Upper lobe of left lung (tissue), 6 donors: Measurements from ENCODE around the gene CBR4. TPM values are rescaled to one million over a fixed set of nuclear protein-coding genes. Genes with fewer than 3 reads are reported as not detected.
A peak's percentile ranks its signal among the peaks of the same experiment; 100 is the strongest.

ENCODE experiments used
- ATAC-seq, 2 donors: fragments of 200-7000 bp; cut with Tn5 transposase; one replicate each; pipeline ENCODE4 v1.9.1; 2022; ENCODE audit warnings: mild to moderate bottlenecking in 2 of 2, moderate library complexity in 2 of 2; ENCODE audit not compliant: low FRiP score in 2 of 2
- DNase-seq, 2 donors: peaks; one replicate each; pipeline ENCODE4 v3.0.0-alpha.2; 2019 to 2020
- H3K27ac ChIP-seq, 4 donors: fragments of 200-600 bp; sonication (generic); one replicate each; pipeline ENCODE4 v1.5.1; 2016 to 2019
- H3K27me3 ChIP-seq, 4 donors: fragments of 200-600 bp; sonication (generic); one replicate each; pipeline ENCODE4 v1.5.1; 2017 to 2019
- H3K36me3 ChIP-seq, 4 donors: fragments of 200-600 bp; sonication (generic); one replicate each; pipeline ENCODE4 v1.5.1; 2016 to 2019
- H3K4me1 ChIP-seq, 4 donors: fragments of 200-600 bp; sonication (generic); one replicate each; pipeline ENCODE4 v1.5.1; 2018 to 2019
- H3K4me3 ChIP-seq, 4 donors: fragments of 200-600 bp; sonication (generic); one replicate each; pipeline ENCODE4 v1.5.1; 2017 to 2019; ENCODE audit warnings: mild to moderate bottlenecking in 2 of 4, moderate library complexity in 1 of 4
- H3K9me3 ChIP-seq, 4 donors: fragments of 200-600 bp; sonication (generic); one replicate each; pipeline ENCODE4 v1.5.1; 2018 to 2019
- CTCF ChIP-seq, 6 experiments: fragments of 450-650 bp in 4 of 6; fragments of 200-600 bp in 2 of 6; sonication (generic) in 2 of 6; IDR thresholded peaks; one replicate each; pipeline ENCODE4 v1.5.1; 2016 to 2019; ENCODE audit warnings: antibody characterized with exemption in 6 of 6
- EP300 ChIP-seq, 4 donors: sonication (generic); formaldehyde crosslinking; IDR thresholded peaks; one replicate each; pipeline ENCODE4 v1.5.1; 2017; ENCODE audit warnings: antibody characterized with exemption in 4 of 4, control low read depth in 2 of 4
- POLR2A ChIP-seq, 4 donors: fragments of 450-650 bp; IDR thresholded peaks; one replicate each; pipeline ENCODE4 v1.5.1; 2016 to 2017; ENCODE audit warnings: antibody characterized with exemption in 4 of 4, mild to moderate bottlenecking in 2 of 4
- POLR2AphosphoS5 ChIP-seq, 2 donors: sonication (generic); formaldehyde crosslinking; IDR thresholded peaks; one replicate each; pipeline ENCODE4 v1.5.1; 2017; ENCODE audit warnings: antibody characterized with exemption in 2 of 2
- WGBS, 2 donors: methylation state at CpG; one replicate each; pipeline ENCODE4 v1.1.5; 2017 to 2018; 5-methylcytosine and 5-hydroxymethylcytosine counted together
- total RNA-seq, 6 donors: library from RNA; depleted of rRNA in 4 of 6; stranded (reverse); fragments of >200 nt in 4 of 6; gene quantifications; one replicate each; pipeline versions ENCODE4 v1.1.0 to v1.2.1, GENCODE V29; 2016 to 2021
- donor health status: DM: no; HTN: no; CAD: no; lungs with moderate emphysema.
- donor health status: DM: no; HTN: yes; CAD: no; lungs with severe emphysema.

Gene CBR4
- total RNA-seq, 6 donors from 2014 or later = 10.0 to 32.0 (median 15.9) TPM

GRCh38 chr4:169015186-169015623 lies 5.2 kb upstream of the CBR4 start:
- Histone ChIP-seq H3K27me3 (no peaks in the 10 kb centered on the region), H3K36me3 (no peaks in the 10 kb centered on the region), H3K4me3 (no peak overlapping the region), H3K27ac (no peak overlapping the region), H3K9me3 (no peaks in the 10 kb centered on the region), H3K4me1 (peaks cover 0 to 5% (median 0%) of the 10 kb centered on the region in 4 donors)
- no peak for DNase-seq
- TF ChIP-seq CTCF (IDR thresholded peaks at IDR 0.05) (no peak), EP300 (IDR thresholded peaks at IDR 0.05) (no peak), POLR2AphosphoS5 (IDR thresholded peaks at IDR 0.05) (no peak), POLR2A (IDR thresholded peaks at IDR 0.05) (no peak)
- 67 to 73% methylated on average over 5 of the region's 5 CpGs for WGBS, 2 donors
- peak in 1 of 2 donors; percentile 25 for ATAC-seq

- peaks cover 0 to 5% (median 0%) of the 10 kb centered on the region in 4 donors for H3K4me1 ChIP-seq
- H3K4me3 ChIP-seq = no peak overlapping the region
- no peaks in the 10 kb centered on the region for H3K9me3 ChIP-seq
- ATAC-seq = no peak
- TF ChIP-seq CTCF (IDR thresholded peaks at IDR 0.05) (no peak), POLR2AphosphoS5 (IDR thresholded peaks at IDR 0.05) (no peak), POLR2A (IDR thresholded peaks at IDR 0.05) (no peak), EP300 (IDR thresholded peaks at IDR 0.05) (no peak)
- H3K27ac ChIP-seq = no peak overlapping the region
- no peaks in the 10 kb centered on the region for H3K36me3 ChIP-seq
- 32 to 55% methylated on average over 2 of the region's 2 CpGs for WGBS, 2 donors
- DNase-seq = no peak
- H3K27me3 ChIP-seq = no peaks in the 10 kb centered on the region
These were observed 4.5 kb upstream of the CBR4 start for GRCh38 chr4:169014586-169014985.

- no peak overlapping the region for H3K27ac ChIP-seq
- H3K27me3 ChIP-seq = no peaks in the 10 kb centered on the region
- no peak for DNase-seq
- H3K4me1 ChIP-seq = peaks cover 7 to 13% (median 8%) of the 10 kb centered on the region in 4 donors
- no peak for ATAC-seq
- no peaks in the 10 kb centered on the region for H3K36me3 ChIP-seq
- H3K9me3 ChIP-seq = no peaks in the 10 kb centered on the region
- H3K4me3 ChIP-seq = no peak overlapping the region
- WGBS, 2 donors = 73 to 82% methylated on average over 1 of the region's 1 CpG
- TF ChIP-seq POLR2AphosphoS5 (IDR thresholded peaks at IDR 0.05) (no peak), POLR2A (IDR thresholded peaks at IDR 0.05) (no peak), CTCF (IDR thresholded peaks at IDR 0.05) (no peak), EP300 (IDR thresholded peaks at IDR 0.05) (no peak)
These were observed 3.3 kb upstream of the CBR4 start for GRCh38 chr4:169013396-169013795.

GRCh38 chr4:169012049-169012448 lies 2.0 kb upstream of the CBR4 start:
- Histone ChIP-seq H3K27ac (no peak overlapping the region), H3K4me3 (no peak overlapping the region), H3K27me3 (no peaks in the 10 kb centered on the region), H3K36me3 (no peaks in the 10 kb centered on the region), H3K4me1 (peaks cover 12 to 26% (median 16%) of the 10 kb centered on the region in 4 donors), H3K9me3 (no peaks in the 10 kb centered on the region)
- no peak for TF ChIP-seq CTCF (IDR thresholded peaks at IDR 0.05)
- no peak for TF ChIP-seq POLR2AphosphoS5 (IDR thresholded peaks at IDR 0.05)
- no peak for TF ChIP-seq EP300 (IDR thresholded peaks at IDR 0.05)
- TF ChIP-seq POLR2A (IDR thresholded peaks at IDR 0.05) = no peak
- WGBS, 2 donors = 76 to 88% methylated on average over 2 of the region's 2 CpGs
- no peak for DNase-seq
- ATAC-seq = no peak
